GM19240 (cell line): Measurements from ENCODE around the gene BPGM.

Experiments used
- DNase-seq: peaks from one replicate; pipeline ENCODE4 v3.0.0; 2011; ENCODE audit warnings: low spot score; ENCODE audit not compliant: insufficient read length

BPGM gene

GRCh38 chr7:134646425-134647305, at the start of gene BPGM:
Gene BPGM (plus strand): TSS chr7:134646853. CDS start chr7:134661508, 14,655 bp downstream.
- DNase-seq = peak; percentile 72

GRCh38 chr7:134599371-134599770, 47.3 kb upstream of the BPGM start:
- no peak for DNase-seq

- DNase-seq = no peak
Measured at GRCh38 chr7:134601459-134601858, 45.2 kb upstream of the BPGM start.

GRCh38 chr7:134602881-134603451, 43.7 kb upstream of the BPGM start:
- DNase-seq = no peak

GRCh38 chr7:134605978-134606923, 40.4 kb upstream of the BPGM start:
- peak; percentile 52 for DNase-seq

- DNase-seq = no peak
Measured at GRCh38 chr7:134611611-134612151, 35.0 kb upstream of the BPGM start.

- DNase-seq = no peak
Measured at GRCh38 chr7:134612197-134612596, 34.5 kb upstream of the BPGM start.

GRCh38 chr7:134613623-134614347, 32.9 kb upstream of the BPGM start:
- no peak for DNase-seq

- DNase-seq = no peak
Measured at GRCh38 chr7:134616611-134617010, 30.0 kb upstream of the BPGM start.

- DNase-seq = no peak
Measured at GRCh38 chr7:134618756-134619530, 27.7 kb upstream of the BPGM start.

GRCh38 chr7:134619627-134620331, 26.9 kb upstream of the BPGM start:
- DNase-seq = no peak

- no peak for DNase-seq
Measured at GRCh38 chr7:134622303-134622995, 24.2 kb upstream of the BPGM start.

- DNase-seq = no peak
Measured at GRCh38 chr7:134623193-134623592, 23.5 kb upstream of the BPGM start.

- no peak for DNase-seq
Measured at GRCh38 chr7:134625550-134625949, 21.1 kb upstream of the BPGM start.

- no peak for DNase-seq
Measured at GRCh38 chr7:134627109-134627774, 19.4 kb upstream of the BPGM start.

- no peak for DNase-seq
Measured at GRCh38 chr7:134627775-134628153, 18.9 kb upstream of the BPGM start.

- DNase-seq = no peak
Measured at GRCh38 chr7:134629445-134629844, 17.2 kb upstream of the BPGM start.

- no peak for DNase-seq
Measured at GRCh38 chr7:134630237-134630636, 16.4 kb upstream of the BPGM start.
